A549 (cell line): ENCODE data around the gene DBNDD2. TPM values are rescaled to one million over a fixed set of nuclear protein-coding genes. Genes with fewer than 3 reads are reported as not detected.

ENCODE experiments used
- ATAC-seq, 2 experiments: fragments of 200-7000 bp in 1 of 2; fragments of >200 bp in 1 of 2; cut with Nextera tagmentation in 1 of 2; cut with Tn5 transposase in 1 of 2; 3 replicates each; pipeline versions ENCODE4 v1.8.0 to v1.9.1; 2018 to 2020; ENCODE audit warnings: mild to moderate bottlenecking in 1 of 2, moderate library complexity in 1 of 2
- CTCF ChIA-PET: fragments of 300-600 bp; sonication (Branson Sonifier 250); formaldehyde crosslinking; extraction: SDS; loops from one replicate; lab custom pipeline; 2021; ENCODE audit warnings: antibody characterized with exemption, inconsistent platforms; lab: Yijun Ruan, JAX
- POLR2A ChIA-PET: fragments of 350-600 bp; formaldehyde crosslinking; extraction: SDS; loops from one replicate; lab custom pipeline; 2021; ENCODE audit warnings: antibody characterized with exemption, inconsistent platforms; lab: Yijun Ruan, JAX
- DNase-seq, 2 experiments: peaks; one replicate each; pipeline versions ENCODE4 v3.0.0 to v3.0.0-alpha.2; 2011 to 2016; ENCODE audit warnings: low read depth in 1 of 2, low spot score in 1 of 2
- FAIRE-seq: peaks from 2 replicates; lab custom pipeline; 2011; peaks lifted over from hg19 to GRCh38; lab: Jason Lieb, UNC
- H3K27ac ChIP-seq, 2 experiments: fragments of >200 bp; sonication (Bioruptor Twin); formaldehyde crosslinking; 3 replicates each; pipeline ENCODE4 v1.5.1; 2016 to 2017
- H3K4me1 ChIP-seq: fragments of >200 bp; sonication (Bioruptor Twin); formaldehyde crosslinking; 3 replicates; pipeline ENCODE4 v1.6.1; 2016
- H3K4me2 ChIP-seq: fragments of >200 bp; sonication (Bioruptor Twin); formaldehyde crosslinking; 3 replicates; pipeline ENCODE4 v1.6.1; 2016
- H3K4me3 ChIP-seq: fragments of >200 bp; sonication (Bioruptor Twin); formaldehyde crosslinking; 3 replicates; pipeline ENCODE4 v1.5.1; 2016
- H3K9me3 ChIP-seq: fragments of >200 bp; sonication (Bioruptor Twin); formaldehyde crosslinking; 3 replicates; pipeline ENCODE4 v1.6.1; 2016
- EHMT2 ChIP-seq: fragments of 200-600 bp; sonication (generic); IDR thresholded peaks from 2 replicates; pipeline ENCODE4 v1.6.1; 2016; ENCODE audit warnings: antibody characterized with exemption, low read depth, mild to moderate bottlenecking, moderate library complexity
- FOSL2 ChIP-seq, 2 experiments: fragments of 450-650 bp in 1 of 2; fragments of >200 bp in 1 of 2; sonication (Bioruptor Twin) in 1 of 2; formaldehyde crosslinking; IDR thresholded peaks; 2 replicates each; pipeline versions ENCODE4 v1.5.0 to v1.6.1; 2016 to 2020; ENCODE audit warnings: mild to moderate bottlenecking in 1 of 2, moderate library complexity in 1 of 2
- FOXS1 ChIP-seq: fragments of 250-450 bp; sonication (Bioruptor Pico); IDR thresholded peaks from 2 replicates; pipeline ENCODE4 v1.5.0; 2020; ENCODE audit warnings: mild to moderate bottlenecking, moderate library complexity
- HEYL ChIP-seq: fragments of 250-450 bp; sonication (Bioruptor Pico); IDR thresholded peaks from 2 replicates; pipeline ENCODE4 v1.8.0; 2021; ENCODE audit warnings: mild to moderate bottlenecking, moderate library complexity
- KDM1A ChIP-seq: fragments of 200-600 bp; sonication (generic); IDR thresholded peaks from 2 replicates; pipeline ENCODE4 v1.6.1; 2016; ENCODE audit warnings: low read depth, mild to moderate bottlenecking
- KDM5A ChIP-seq: fragments of 200-600 bp; sonication (generic); IDR thresholded peaks from 2 replicates; pipeline ENCODE4 v1.6.1; 2016; ENCODE audit warnings: antibody characterized with exemption, mild to moderate bottlenecking
- MAFK ChIP-seq: fragments of 450-650 bp; IDR thresholded peaks from 2 replicates; pipeline ENCODE4 v1.6.1; 2014; ENCODE audit not compliant: partially characterized antibody
- MAZ ChIP-seq: fragments of 150-350 bp; IDR thresholded peaks from 2 replicates; pipeline ENCODE4 v1.6.1; 2014; ENCODE audit warnings: antibody characterized with exemption, low read depth, low read length, borderline replicate concordance
- NPAS2 ChIP-seq: fragments of 250-450 bp; sonication (Bioruptor Pico); IDR thresholded peaks from 2 replicates; pipeline ENCODE4 v1.8.0; 2022; ENCODE audit warnings: mild to moderate bottlenecking, moderate library complexity, borderline replicate concordance
- NR3C1 ChIP-seq: fragments of >200 bp; sonication (Bioruptor Twin); formaldehyde crosslinking; IDR thresholded peaks from 3 replicates; pipeline ENCODE4 v1.6.1; 2017
- PHF8 ChIP-seq: fragments of 200-600 bp; sonication (generic); IDR thresholded peaks from 2 replicates; pipeline ENCODE4 v1.6.1; 2016; ENCODE audit warnings: low read depth, mild to moderate bottlenecking, antibody characterized with exemption, moderate library complexity, borderline replicate concordance
- POLR2AphosphoS2 ChIP-seq: conservative IDR thresholded peaks from 2 replicates; pipeline ENCODE4 v1.6.1; 2012; ENCODE audit warnings: low read length, improper control_type of control experiment, inconsistent platforms
- RFX5 ChIP-seq: fragments of 450-650 bp; IDR thresholded peaks from 2 replicates; pipeline ENCODE4 v1.7.1; 2014; ENCODE audit warnings: antibody characterized with exemption, mild to moderate bottlenecking, moderate library complexity
- RNF2 ChIP-seq: fragments of 200-600 bp; sonication (generic); IDR thresholded peaks from 2 replicates; pipeline ENCODE4 v1.6.1; 2016; ENCODE audit warnings: low read depth, mild to moderate bottlenecking, antibody characterized with exemption, moderate library complexity, borderline replicate concordance
- SMC3 ChIP-seq: fragments of >200 bp; sonication (Bioruptor Twin); formaldehyde crosslinking; IDR thresholded peaks from 3 replicates; pipeline ENCODE4 v1.6.1; 2018; ENCODE audit warnings: inconsistent platforms
- TFCP2L1 ChIP-seq: fragments of 250-450 bp; sonication (Bioruptor Pico); IDR thresholded peaks from 2 replicates; pipeline ENCODE4 v1.5.0; 2021; ENCODE audit warnings: mild to moderate bottlenecking
- TP53 ChIP-seq: fragments of 250-450 bp; sonication (Bioruptor Pico); IDR thresholded peaks from 2 replicates; pipeline ENCODE4 v1.5.0; 2021; ENCODE audit warnings: mild to moderate bottlenecking, moderate library complexity
- ZC3H11A ChIP-seq: fragments of 450-650 bp; IDR thresholded peaks from 2 replicates; pipeline ENCODE4 v1.6.1; 2014; ENCODE audit warnings: antibody characterized with exemption, mild to moderate bottlenecking
- ZFP36 ChIP-seq: fragments of 450-650 bp; IDR thresholded peaks from 2 replicates; pipeline ENCODE4 v1.6.1; 2014; ENCODE audit warnings: borderline replicate concordance; ENCODE audit not compliant: partially characterized antibody
- WGBS: methylation state at CpG from one replicate; pipeline ENCODE4 v1.1.6; 2017; ENCODE audit errors: missing lambda C conversion rate; 5-methylcytosine and 5-hydroxymethylcytosine counted together
- polyA plus RNA-seq, 4 experiments: library from polyadenylated mRNA; depleted of rRNA in 3 of 4; stranded (reverse); fragments of >200 nt; fragmentation: RNase III in 1 of 4; extraction: RNeasy Plus Mini Kit Qiagen cat#74134 plus additional on column Dnase treatment in 1 of 4; gene quantifications; 2 replicates in 3 of 4; 3 replicates in 1 of 4; pipeline ENCODE4 v1.2.3, GENCODE V29; 2011 to 2017
- TF ChIP-seq, protein P1 (sequence below): IDR thresholded peaks from 2 replicates; pipeline ENCODE4 v1.6.1; 2012
- TF ChIP-seq, protein P2 (sequence below): fragments of >200 bp; sonication (Bioruptor Twin); formaldehyde crosslinking; IDR thresholded peaks from 2 replicates; pipeline ENCODE4 v1.6.1; 2016
- TF ChIP-seq, protein P3 (sequence below): fragments of 250-450 bp; sonication (Bioruptor Pico); IDR thresholded peaks from 2 replicates; pipeline ENCODE4 v1.5.0; 2021; ENCODE audit warnings: mild to moderate bottlenecking, moderate library complexity, borderline replicate concordance
- TF ChIP-seq, protein P4 (sequence below): fragments of 450-650 bp; IDR thresholded peaks from 2 replicates; pipeline ENCODE4 v1.6.1; 2014; ENCODE audit warnings: antibody characterized with exemption
- TF ChIP-seq, protein P5 (sequence below): fragments of 200-600 bp; sonication (generic); IDR thresholded peaks from 2 replicates; pipeline ENCODE4 v1.6.1; 2016; ENCODE audit warnings: antibody characterized with exemption, mild to moderate bottlenecking, moderate library complexity
- TF ChIP-seq, protein P6 (sequence below): fragments of 150-350 bp; IDR thresholded peaks from 2 replicates; pipeline ENCODE4 v1.6.1; 2014; ENCODE audit warnings: low read depth, mild to moderate bottlenecking, low read length

DBNDD2 gene
- polyA plus RNA-seq, 2 of the 4 experiments (the other 2 are of a cell fraction) = 6.5 to 20.9 TPM

DNA sequence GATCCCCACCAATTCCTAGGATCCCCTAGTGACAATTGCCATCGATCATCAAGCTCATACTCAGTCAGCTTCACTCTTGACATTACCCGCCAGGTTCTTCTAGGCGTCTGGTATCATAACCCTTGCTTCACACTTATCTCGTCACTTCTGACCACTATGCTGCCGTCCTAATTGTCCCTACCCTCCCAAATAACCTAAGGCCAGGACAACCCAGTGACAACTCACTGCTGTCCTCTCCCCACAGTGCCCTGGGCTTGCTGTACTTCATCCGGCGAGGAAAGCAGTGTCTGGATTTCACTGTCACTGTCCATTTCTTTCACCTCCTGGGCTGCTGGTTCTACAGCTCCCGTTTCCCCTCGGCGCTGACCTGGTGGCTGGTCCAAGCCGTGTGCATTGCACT is 41.5 kb upstream of the DBNDD2 start:
- FAIRE-seq = no peak
- no peak for ATAC-seq
- no peak for TF ChIP-seq PHF8
- no peak for TF ChIP-seq FOSL2 (IDR thresholded peaks at IDR 0.05)
- no peak for TF ChIP-seq FOSL2 (CRISPR knock-in tag; IDR thresholded peaks at IDR 0.05)
- TF ChIP-seq, protein P1, sequence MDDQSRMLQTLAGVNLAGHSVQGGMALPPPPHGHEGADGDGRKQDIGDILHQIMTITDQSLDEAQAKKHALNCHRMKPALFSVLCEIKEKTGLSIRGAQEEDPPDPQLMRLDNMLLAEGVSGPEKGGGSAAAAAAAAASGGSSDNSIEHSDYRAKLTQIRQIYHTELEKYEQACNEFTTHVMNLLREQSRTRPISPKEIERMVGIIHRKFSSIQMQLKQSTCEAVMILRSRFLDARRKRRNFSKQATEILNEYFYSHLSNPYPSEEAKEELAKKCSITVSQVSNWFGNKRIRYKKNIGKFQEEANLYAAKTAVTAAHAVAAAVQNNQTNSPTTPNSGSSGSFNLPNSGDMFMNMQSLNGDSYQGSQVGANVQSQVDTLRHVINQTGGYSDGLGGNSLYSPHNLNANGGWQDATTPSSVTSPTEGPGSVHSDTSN = no peak
- no peak for TF ChIP-seq FOXS1 (CRISPR knock-in tag)
- no peak for TF ChIP-seq SMC3
- TF ChIP-seq RFX5 = no peak
- no peak for TF ChIP-seq ZFP36
- no peak for TF ChIP-seq MAFK
- no peak for TF ChIP-seq POLR2AphosphoS2
- TF ChIP-seq EHMT2 = no peak
- TF ChIP-seq, protein P2, sequence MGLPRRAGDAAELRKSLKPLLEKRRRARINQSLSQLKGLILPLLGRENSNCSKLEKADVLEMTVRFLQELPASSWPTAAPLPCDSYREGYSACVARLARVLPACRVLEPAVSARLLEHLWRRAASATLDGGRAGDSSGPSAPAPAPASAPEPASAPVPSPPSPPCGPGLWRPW = no peak
- no peak for TF ChIP-seq KDM1A
- TF ChIP-seq HEYL (CRISPR knock-in tag) = no peak
- TF ChIP-seq TFCP2L1 (CRISPR knock-in tag) = no peak
- TF ChIP-seq, protein P3, sequence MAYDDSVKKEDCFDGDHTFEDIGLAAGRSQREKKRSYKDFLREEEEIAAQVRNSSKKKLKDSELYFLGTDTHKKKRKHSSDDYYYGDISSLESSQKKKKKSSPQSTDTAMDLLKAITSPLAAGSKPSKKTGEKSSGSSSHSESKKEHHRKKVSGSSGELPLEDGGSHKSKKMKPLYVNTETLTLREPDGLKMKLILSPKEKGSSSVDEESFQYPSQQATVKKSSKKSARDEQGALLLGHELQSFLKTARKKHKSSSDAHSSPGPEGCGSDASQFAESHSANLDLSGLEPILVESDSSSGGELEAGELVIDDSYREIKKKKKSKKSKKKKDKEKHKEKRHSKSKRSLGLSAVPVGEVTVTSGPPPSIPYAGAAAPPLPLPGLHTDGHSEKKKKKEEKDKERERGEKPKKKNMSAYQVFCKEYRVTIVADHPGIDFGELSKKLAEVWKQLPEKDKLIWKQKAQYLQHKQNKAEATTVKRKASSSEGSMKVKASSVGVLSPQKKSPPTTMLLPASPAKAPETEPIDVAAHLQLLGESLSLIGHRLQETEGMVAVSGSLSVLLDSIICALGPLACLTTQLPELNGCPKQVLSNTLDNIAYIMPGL (CRISPR knock-in tag) = no peak
- TF ChIP-seq MAZ = no peak
- TF ChIP-seq KDM5A = no peak
- no peak for TF ChIP-seq NR3C1
- TF ChIP-seq, all 56 proteins: peak for 0
- POLR2A ChIA-PET = no interaction called here
- H3K27ac ChIP-seq = no peak overlapping the region
- 94% methylated on average over 11 of the region's 11 CpGs for WGBS
- CTCF ChIA-PET = interaction anchor here (1.1 to 12.1 kb wide), 7 partner anchors 11 to 405 kb away, joined by 3 to 240 read pairs (median 11); no protein-coding TSS in a partner anchor
- H3K4me2 ChIP-seq = no peak overlapping the region
- no peaks in the 10 kb centered on the region for H3K9me3 ChIP-seq
- peaks cover 4% of the 10 kb centered on the region; the same call in 1 of the 3 replicates for H3K4me1 ChIP-seq
- DNase-seq = no peak
- no peak overlapping the region for H3K4me3 ChIP-seq

DNA sequence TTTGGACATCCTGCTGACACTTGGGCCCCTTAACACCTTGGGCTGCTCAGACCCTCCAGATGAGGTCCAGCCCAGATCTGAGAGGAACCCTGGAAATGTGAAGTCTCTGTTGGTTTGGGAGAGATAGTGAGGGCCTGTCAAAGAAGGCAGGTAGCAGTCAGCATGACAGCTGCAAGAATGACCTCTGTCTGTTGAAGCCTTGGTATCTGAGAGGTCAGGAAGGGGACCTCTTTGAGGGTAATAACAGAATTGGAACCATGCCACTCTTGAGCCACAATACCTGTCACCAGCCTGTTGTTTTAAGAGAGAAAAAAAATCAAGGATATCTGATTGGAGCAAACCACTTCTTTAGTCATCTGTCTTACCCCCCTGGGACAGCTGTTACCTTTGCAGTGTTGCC is 41.0 kb upstream of the DBNDD2 start:
- DNase-seq (no peak), FAIRE-seq (no peak), ATAC-seq (no peak)
- Histone ChIP-seq H3K27ac (no peak overlapping the region), H3K4me1 (peaks cover 4% of the 10 kb centered on the region; the same call in 1 of the 3 replicates), H3K4me2 (no peak overlapping the region), H3K4me3 (no peak overlapping the region), H3K9me3 (no peaks in the 10 kb centered on the region)
- POLR2A ChIA-PET = no interaction called here
- CTCF ChIA-PET = interaction anchor here (1.1 to 12.1 kb wide), 6 partner anchors 12 to 404 kb away, joined by 3 to 240 read pairs (median 16); no protein-coding TSS in a partner anchor
- TF ChIP-seq, protein P1 = no peak
- TF ChIP-seq, protein P4, sequence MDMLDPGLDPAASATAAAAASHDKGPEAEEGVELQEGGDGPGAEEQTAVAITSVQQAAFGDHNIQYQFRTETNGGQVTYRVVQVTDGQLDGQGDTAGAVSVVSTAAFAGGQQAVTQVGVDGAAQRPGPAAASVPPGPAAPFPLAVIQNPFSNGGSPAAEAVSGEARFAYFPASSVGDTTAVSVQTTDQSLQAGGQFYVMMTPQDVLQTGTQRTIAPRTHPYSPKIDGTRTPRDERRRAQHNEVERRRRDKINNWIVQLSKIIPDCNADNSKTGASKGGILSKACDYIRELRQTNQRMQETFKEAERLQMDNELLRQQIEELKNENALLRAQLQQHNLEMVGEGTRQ = no peak
- TF ChIP-seq, protein P5, sequence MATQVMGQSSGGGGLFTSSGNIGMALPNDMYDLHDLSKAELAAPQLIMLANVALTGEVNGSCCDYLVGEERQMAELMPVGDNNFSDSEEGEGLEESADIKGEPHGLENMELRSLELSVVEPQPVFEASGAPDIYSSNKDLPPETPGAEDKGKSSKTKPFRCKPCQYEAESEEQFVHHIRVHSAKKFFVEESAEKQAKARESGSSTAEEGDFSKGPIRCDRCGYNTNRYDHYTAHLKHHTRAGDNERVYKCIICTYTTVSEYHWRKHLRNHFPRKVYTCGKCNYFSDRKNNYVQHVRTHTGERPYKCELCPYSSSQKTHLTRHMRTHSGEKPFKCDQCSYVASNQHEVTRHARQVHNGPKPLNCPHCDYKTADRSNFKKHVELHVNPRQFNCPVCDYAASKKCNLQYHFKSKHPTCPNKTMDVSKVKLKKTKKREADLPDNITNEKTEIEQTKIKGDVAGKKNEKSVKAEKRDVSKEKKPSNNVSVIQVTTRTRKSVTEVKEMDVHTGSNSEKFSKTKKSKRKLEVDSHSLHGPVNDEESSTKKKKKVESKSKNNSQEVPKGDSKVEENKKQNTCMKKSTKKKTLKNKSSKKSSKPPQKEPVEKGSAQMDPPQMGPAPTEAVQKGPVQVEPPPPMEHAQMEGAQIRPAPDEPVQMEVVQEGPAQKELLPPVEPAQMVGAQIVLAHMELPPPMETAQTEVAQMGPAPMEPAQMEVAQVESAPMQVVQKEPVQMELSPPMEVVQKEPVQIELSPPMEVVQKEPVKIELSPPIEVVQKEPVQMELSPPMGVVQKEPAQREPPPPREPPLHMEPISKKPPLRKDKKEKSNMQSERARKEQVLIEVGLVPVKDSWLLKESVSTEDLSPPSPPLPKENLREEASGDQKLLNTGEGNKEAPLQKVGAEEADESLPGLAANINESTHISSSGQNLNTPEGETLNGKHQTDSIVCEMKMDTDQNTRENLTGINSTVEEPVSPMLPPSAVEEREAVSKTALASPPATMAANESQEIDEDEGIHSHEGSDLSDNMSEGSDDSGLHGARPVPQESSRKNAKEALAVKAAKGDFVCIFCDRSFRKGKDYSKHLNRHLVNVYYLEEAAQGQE = no peak
- TF ChIP-seq, protein P2 = no peak
- no peak for TF ChIP-seq TFCP2L1 (CRISPR knock-in tag)
- no peak for TF ChIP-seq ZC3H11A
- no peak for TF ChIP-seq FOXS1 (CRISPR knock-in tag)
- no peak for TF ChIP-seq TP53 (CRISPR knock-in tag)
- no peak for TF ChIP-seq NPAS2 (CRISPR knock-in tag)
- no peak for TF ChIP-seq FOSL2 (IDR thresholded peaks at IDR 0.05)
- TF ChIP-seq FOSL2 (CRISPR knock-in tag; IDR thresholded peaks at IDR 0.05) = no peak
- TF ChIP-seq, protein P6, sequence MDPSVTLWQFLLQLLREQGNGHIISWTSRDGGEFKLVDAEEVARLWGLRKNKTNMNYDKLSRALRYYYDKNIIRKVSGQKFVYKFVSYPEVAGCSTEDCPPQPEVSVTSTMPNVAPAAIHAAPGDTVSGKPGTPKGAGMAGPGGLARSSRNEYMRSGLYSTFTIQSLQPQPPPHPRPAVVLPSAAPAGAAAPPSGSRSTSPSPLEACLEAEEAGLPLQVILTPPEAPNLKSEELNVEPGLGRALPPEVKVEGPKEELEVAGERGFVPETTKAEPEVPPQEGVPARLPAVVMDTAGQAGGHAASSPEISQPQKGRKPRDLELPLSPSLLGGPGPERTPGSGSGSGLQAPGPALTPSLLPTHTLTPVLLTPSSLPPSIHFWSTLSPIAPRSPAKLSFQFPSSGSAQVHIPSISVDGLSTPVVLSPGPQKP = no peak
- no peak for TF ChIP-seq POLR2AphosphoS2
- no peak for TF ChIP-seq RNF2
